Lung (tissue), 12 donors: ENCODE results near the gene GATAD2A. TPM values are rescaled to one million over a fixed set of nuclear protein-coding genes. Genes with fewer than 3 reads are reported as not detected.

Source experiments
- ATAC-seq: fragments of 200-7000 bp; cut with Tn5 transposase; one replicate; pipeline ENCODE4 v1.9.1; 2020; ENCODE audit warnings: moderate number of reproducible peaks; ENCODE audit not compliant: insufficient read depth, low FRiP score
- DNase-seq, 3 donors: peaks; one replicate each; pipeline ENCODE4 v3.0.0-alpha.2; 2013 to 2017
- H3K27ac ChIP-seq, 2 donors: one replicate each; pipeline ENCODE4 v1.5.1; 2013; ENCODE audit warnings: mild to moderate bottlenecking in 2 of 2, moderate library complexity in 2 of 2, control low read depth in 1 of 2, inconsistent platforms in 1 of 2, low read depth in 1 of 2, low read length in 1 of 2
- H3K27me3 ChIP-seq, 3 donors: one replicate each; pipeline ENCODE4 v1.5.1; 2013; ENCODE audit warnings: low read length in 2 of 3; ENCODE audit not compliant: control insufficient read depth in 3 of 3, insufficient read depth in 3 of 3
- H3K36me3 ChIP-seq, 4 donors: one replicate each; pipeline ENCODE4 v1.5.1; 2013; ENCODE audit warnings: low read length in 4 of 4, mild to moderate bottlenecking in 1 of 4, moderate library complexity in 1 of 4; ENCODE audit not compliant: control insufficient read depth in 4 of 4, insufficient read depth in 4 of 4
- H3K4me1 ChIP-seq, 5 donors: one replicate each; pipeline ENCODE4 v1.5.1; 2013; ENCODE audit warnings: low read length in 5 of 5, mild to moderate bottlenecking in 2 of 5, moderate library complexity in 1 of 5; ENCODE audit not compliant: control insufficient read depth in 5 of 5, insufficient read depth in 5 of 5
- H3K4me3 ChIP-seq: one replicate; pipeline ENCODE4 v1.5.1; 2013; ENCODE audit warnings: mild to moderate bottlenecking, control low read depth, moderate library complexity
- H3K9ac ChIP-seq, 2 donors: one replicate each; pipeline ENCODE4 v1.5.1; 2013; ENCODE audit warnings: low read length in 2 of 2, control low read depth in 1 of 2; ENCODE audit not compliant: insufficient read depth in 1 of 2
- H3K9me3 ChIP-seq, 4 donors: one replicate each; pipeline ENCODE4 v1.5.1; 2013; ENCODE audit warnings: low read length in 3 of 4, mild to moderate bottlenecking in 1 of 4, moderate library complexity in 1 of 4; ENCODE audit not compliant: control insufficient read depth in 4 of 4, insufficient read depth in 3 of 4
- WGBS, 2 donors: extraction: QIAGEN DNeasy Blood & Tissue Kit; methylation state at CpG; one replicate each; pipeline ENCODE4 v1.1.7; 2013; 5-methylcytosine and 5-hydroxymethylcytosine counted together
- polyA plus RNA-seq, 2 donors: library from polyadenylated mRNA; stranded (reverse); fragments of 200-250 nt; gene quantifications; one replicate each; pipeline ENCODE4 v1.2.1, GENCODE V29; 2013
- total RNA-seq, 2 donors: library from RNA; depleted of rRNA in 1 of 2; stranded (reverse); fragments of >200 nt in 1 of 2; gene quantifications; one replicate each; pipeline ENCODE4 v1.2.1, GENCODE V29; 2014 to 2021
- TF ChIP-seq, protein P1 (sequence below): IDR thresholded peaks from 2 replicates; pipeline ENCODE4 v1.5.1; 2012; ENCODE audit warnings: mild to moderate bottlenecking; ENCODE audit errors: control extremely low read depth, extremely low read depth
- donor health status: control.
- donor health status: control.
- donor health status: Bipolar disorder and iron deficiency.
- donor health status: healthy.
- donor health status: DM: yes; HTN: yes; CAD: no.

The GATAD2A gene
- total and polyA plus RNA-seq, 4 donors, result 30.6 to 93.7 (median 37.4) TPM

DNA sequence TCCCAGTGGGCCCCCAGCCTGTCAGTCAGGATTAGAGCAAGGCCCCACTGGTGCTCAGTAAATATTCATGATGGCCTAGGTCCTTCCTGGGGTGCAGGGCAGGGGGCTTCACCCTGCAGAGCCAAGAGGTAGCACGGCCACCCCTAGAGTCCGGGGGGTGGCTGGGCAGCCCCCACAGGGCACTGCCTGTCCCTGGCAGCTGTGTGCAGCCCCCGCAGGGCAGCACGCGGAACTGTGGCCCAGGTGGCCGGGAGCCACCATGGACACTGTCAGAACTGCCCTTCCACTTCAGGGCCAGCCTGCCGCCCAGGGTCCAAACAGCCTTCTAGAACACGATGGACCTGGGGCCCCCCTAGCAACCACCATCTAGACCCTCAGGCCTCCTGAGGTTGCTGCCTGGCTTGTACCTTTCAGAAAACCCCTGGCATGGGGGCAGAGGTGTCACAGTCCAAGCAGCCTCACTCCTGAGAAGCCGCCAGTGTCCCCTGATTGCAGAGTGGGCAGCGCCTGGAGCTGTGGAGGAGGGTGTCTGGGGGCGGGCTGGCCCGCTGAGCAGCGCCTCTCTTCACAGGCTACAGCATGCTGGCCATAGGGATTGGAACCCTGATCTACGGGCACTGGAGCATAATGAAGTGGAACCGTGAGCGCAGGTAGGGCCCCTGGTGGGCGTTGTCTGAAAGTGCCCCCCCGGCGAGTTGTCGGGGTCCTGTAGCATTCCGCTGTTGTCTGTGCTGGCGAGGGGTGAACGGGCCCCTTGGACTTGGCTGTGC lies 120.3 kb downstream of the GATAD2A start:
- TF ChIP-seq, protein P1, sequence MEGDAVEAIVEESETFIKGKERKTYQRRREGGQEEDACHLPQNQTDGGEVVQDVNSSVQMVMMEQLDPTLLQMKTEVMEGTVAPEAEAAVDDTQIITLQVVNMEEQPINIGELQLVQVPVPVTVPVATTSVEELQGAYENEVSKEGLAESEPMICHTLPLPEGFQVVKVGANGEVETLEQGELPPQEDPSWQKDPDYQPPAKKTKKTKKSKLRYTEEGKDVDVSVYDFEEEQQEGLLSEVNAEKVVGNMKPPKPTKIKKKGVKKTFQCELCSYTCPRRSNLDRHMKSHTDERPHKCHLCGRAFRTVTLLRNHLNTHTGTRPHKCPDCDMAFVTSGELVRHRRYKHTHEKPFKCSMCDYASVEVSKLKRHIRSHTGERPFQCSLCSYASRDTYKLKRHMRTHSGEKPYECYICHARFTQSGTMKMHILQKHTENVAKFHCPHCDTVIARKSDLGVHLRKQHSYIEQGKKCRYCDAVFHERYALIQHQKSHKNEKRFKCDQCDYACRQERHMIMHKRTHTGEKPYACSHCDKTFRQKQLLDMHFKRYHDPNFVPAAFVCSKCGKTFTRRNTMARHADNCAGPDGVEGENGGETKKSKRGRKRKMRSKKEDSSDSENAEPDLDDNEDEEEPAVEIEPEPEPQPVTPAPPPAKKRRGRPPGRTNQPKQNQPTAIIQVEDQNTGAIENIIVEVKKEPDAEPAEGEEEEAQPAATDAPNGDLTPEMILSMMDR, result no peak
- Histone ChIP-seq H3K4me1 (no peaks in the 10 kb centered on the region), H3K9me3 (no peaks in the 10 kb centered on the region), H3K9ac (no peak overlapping the region), H3K27ac (no peak overlapping the region), H3K36me3 (peaks cover 0 to 32% (median 5%) of the 10 kb centered on the region in 4 donors), H3K27me3 (no peaks in the 10 kb centered on the region), H3K4me3 (no peak overlapping the region)
- DNase-seq, result no peak
- WGBS, 2 donors, result 91 to 92% methylated on average over 23 of the region's 23 CpGs
- no peak for ATAC-seq

DNA sequence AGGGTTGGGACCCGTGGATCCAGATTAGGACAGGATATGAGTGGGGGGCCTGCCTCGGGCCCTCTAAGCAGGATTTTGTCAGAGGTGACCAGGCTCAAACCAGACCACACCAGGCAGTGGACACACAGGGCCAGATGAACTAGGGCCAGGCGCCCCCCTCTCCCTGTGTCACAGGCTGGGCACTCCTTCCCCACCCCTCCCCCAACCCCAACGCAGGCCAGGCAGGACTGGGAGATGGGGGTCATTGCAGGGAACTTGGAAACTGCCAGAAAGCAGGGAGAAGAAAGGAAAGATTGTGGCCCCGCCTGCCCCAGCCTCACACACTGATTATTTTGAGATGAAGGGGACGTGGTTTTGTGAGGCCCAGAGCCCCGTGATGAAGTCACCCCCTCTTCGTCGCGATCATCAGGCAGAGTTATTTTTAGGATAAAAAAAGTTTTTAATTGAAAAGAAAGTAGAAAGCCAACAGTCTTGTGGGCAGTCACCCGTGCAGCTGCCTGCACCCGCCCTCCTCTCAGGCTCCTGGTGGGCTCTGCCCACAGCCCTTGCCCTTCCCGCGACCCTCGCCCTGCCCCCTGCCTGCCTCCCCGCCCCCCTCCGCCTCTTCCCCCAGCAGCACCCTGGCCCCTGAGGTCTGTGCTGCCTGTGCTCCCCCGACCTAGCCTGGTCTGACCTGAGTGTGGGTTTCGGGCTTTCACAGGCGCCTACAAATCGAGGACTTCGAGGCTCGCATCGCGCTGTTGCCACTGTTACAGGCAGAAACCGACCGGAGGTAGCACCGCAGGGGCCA lies 121.3 kb downstream of the GATAD2A start:
- TF ChIP-seq, protein P1, result no peak
- H3K4me3 ChIP-seq, result no peak overlapping the region
- no peak overlapping the region for H3K9ac ChIP-seq
- H3K27ac ChIP-seq, result no peak overlapping the region
- 80 to 88% methylated on average over 28 of the region's 28 CpGs for WGBS, 2 donors
- no peak for ATAC-seq
- no peaks in the 10 kb centered on the region for H3K27me3 ChIP-seq
- DNase-seq, result no peak
- H3K4me1 ChIP-seq, result no peaks in the 10 kb centered on the region
- H3K36me3 ChIP-seq, result peaks cover 0 to 32% (median 5%) of the 10 kb centered on the region in 4 donors
- no peaks in the 10 kb centered on the region for H3K9me3 ChIP-seq

DNA sequence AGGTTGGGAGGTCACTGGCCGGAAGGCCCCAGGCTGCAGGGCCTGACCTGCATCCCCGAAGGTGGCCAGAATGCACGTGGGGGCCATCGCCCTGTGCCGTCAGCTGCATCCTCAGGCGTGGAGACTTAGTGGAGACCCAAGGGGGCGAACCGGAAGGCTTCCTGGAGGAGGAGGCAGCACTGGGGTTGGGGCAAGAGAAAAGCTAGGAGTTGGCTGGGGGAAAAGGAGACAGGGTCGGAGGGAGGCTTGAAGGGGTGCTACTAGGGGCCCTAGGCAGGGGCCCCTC lies 121.8 kb downstream of the GATAD2A start:
- TF ChIP-seq, protein P1, result no peak
- H3K4me3 ChIP-seq, result no peak overlapping the region
- no peaks in the 10 kb centered on the region for H3K9me3 ChIP-seq
- peaks cover 0 to 32% (median 5%) of the 10 kb centered on the region in 4 donors for H3K36me3 ChIP-seq
- ATAC-seq, result no peak
- H3K9ac ChIP-seq, result no peak overlapping the region
- DNase-seq, result no peak
- H3K4me1 ChIP-seq, result peaks cover 0 to under 1% (median 0%) of the 10 kb centered on the region in 5 donors
- H3K27ac ChIP-seq, result no peak overlapping the region
- H3K27me3 ChIP-seq, result no peaks in the 10 kb centered on the region
- WGBS, 2 donors, result 96 to 98% methylated on average over 9 of the region's 9 CpGs
